GM18520 (cell line): ENCODE measurements around the gene KRT37.
"Not testable (repeated sequence)": the region's sequence is repeated elsewhere in the genome, so short reads cannot be mapped to it uniquely, and the experiment has no call there.

Source experiments
- ATAC-seq: cut with Tn5 transposase; IDR thresholded peaks from one replicate; pipeline ENCODE4 v1.9.1; 2021; ENCODE audit not compliant: unreplicated experiment

The KRT37 gene

GRCh38 chr17:41407226-41407625, 17.2 kb downstream of the KRT37 start:
- ATAC-seq, result no peak

GRCh38 chr17:41406205-41406604, 18.2 kb downstream of the KRT37 start:
- ATAC-seq, result no peak

GRCh38 chr17:41404024-41404671, 20.2 kb downstream of the KRT37 start:
- no peak for ATAC-seq

- no peak for ATAC-seq
Measured at GRCh38 chr17:41403404-41404023, 20.9 kb downstream of the KRT37 start.

- no peak for ATAC-seq
Measured at GRCh38 chr17:41402161-41402560, 22.2 kb downstream of the KRT37 start.

GRCh38 chr17:41396996-41397660, 27.3 kb downstream of the KRT37 start, which contains the start of gene KRT31:
Gene KRT31, minus strand, starts transcription at chr17:41397608. Its CDS starts 69 bp downstream, at chr17:41397539.
- no peak for ATAC-seq

- no peak for ATAC-seq
Measured at GRCh38 chr17:41396340-41396739, 28.0 kb downstream of the KRT37 start.

GRCh38 chr17:41395611-41396010, 28.8 kb downstream of the KRT37 start:
- no peak for ATAC-seq

- not testable (repeated sequence) for ATAC-seq
Measured at GRCh38 chr17:41395044-41395443, 29.3 kb downstream of the KRT37 start.

GRCh38 chr17:41394254-41394996, 30.0 kb downstream of the KRT37 start:
- no peak for ATAC-seq

GRCh38 chr17:41393826-41394225, 30.6 kb downstream of the KRT37 start:
- ATAC-seq, result no peak

- ATAC-seq, result no peak
Measured at GRCh38 chr17:41393294-41393693, 31.1 kb downstream of the KRT37 start.

- no peak for ATAC-seq
Measured at GRCh38 chr17:41392278-41392677, 32.1 kb downstream of the KRT37 start.

- no peak for ATAC-seq
Measured at GRCh38 chr17:41391535-41391934, 32.9 kb downstream of the KRT37 start.

GRCh38 chr17:41390411-41390938, 33.9 kb downstream of the KRT37 start:
- no peak for ATAC-seq

GRCh38 chr17:41387670-41388069, 36.7 kb downstream of the KRT37 start:
- ATAC-seq, result no peak

- no peak for ATAC-seq
Measured at GRCh38 chr17:41386227-41386626, 38.2 kb downstream of the KRT37 start.

- no peak for ATAC-seq
Measured at GRCh38 chr17:41383690-41384089, 40.7 kb downstream of the KRT37 start.

- ATAC-seq, result no peak
Measured at GRCh38 chr17:41382394-41382793, 42.0 kb downstream of the KRT37 start.

- not testable (repeated sequence) for ATAC-seq
Measured at GRCh38 chr17:41381943-41382342, 42.4 kb downstream of the KRT37 start, which contains the start of gene KRT34. Gene KRT34, minus strand, starts transcription at chr17:41382306. Its CDS starts 60 bp downstream, at chr17:41382246.

GRCh38 chr17:41380091-41380490, 44.3 kb downstream of the KRT37 start:
- ATAC-seq, result not testable (repeated sequence)
